NCI-H82 treated with DMSO at 0.1 percent for 48 hours (cell line): ENCODE data around the gene OCIAD1.
"Not testable (repeated sequence)": the region's sequence is repeated elsewhere in the genome, so short reads cannot be mapped to it uniquely, and the experiment has no call there.

ENCODE experiments used
- DNase-seq: peaks from one replicate; lab custom pipeline; 2025; ENCODE audit not compliant: unreplicated experiment; lab: John Stamatoyannopoulos, UW

OCIAD1 gene

DNA sequence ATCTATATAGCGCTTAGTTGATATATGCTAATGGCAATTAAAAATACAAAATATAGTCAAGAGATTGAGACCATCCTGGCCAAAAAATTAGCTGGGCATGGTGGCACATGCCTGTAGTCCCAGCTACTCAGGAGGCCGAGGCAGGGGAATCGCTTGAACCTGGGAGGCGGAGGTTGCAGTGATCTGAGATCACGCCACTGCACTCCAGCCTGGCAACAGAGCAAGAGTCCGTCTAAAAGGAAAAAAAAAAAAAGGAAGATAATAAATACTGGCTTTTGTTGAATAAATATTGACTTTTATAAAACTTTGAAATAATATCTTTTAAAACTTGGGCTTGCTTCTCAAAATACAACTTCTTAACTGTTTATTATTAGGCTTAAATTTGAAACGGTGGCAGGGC, 14.6 kb upstream of the OCIAD1 start:
- not testable (repeated sequence) for DNase-seq

DNA sequence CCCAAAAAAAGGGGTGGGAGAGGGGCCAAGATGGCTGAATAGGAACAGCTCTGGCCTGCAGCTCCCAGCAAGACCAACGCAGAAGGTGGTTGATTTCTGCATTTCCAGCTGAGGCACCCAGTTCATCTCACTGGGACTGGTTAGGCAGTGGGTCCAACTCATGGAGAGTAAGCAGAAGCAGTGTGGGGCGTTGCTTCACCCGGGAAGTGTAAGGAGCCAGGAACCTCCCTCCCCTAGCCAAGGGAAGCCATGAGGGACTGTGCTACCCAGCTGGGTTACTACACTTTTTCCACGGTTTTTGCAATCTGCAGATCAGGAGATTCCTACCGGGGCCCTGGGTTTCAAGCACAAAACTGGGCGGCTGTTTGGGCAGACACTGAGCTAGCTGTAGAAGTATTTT, 13.9 kb upstream of the OCIAD1 start:
- DNase-seq = no peak

DNA sequence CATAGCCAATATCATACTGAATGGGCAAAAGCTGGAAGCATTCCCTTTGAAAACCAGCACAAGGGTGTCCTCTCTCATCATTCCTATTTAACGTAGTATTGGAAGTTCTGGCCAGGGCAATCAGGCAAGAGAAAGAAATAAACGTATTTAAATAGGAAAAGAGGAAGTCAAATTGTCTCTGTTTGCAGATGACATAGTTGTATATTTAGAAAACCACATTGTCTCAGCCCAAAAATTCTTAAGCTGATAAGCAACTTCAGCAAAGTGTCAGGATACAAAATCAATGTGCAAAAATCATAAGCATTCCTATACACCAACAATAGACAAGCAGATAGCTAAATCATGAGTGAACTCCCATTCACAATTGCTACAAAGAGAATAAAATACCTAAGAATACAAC, 9.5 kb upstream of the OCIAD1 start:
- DNase-seq = not testable (repeated sequence)

DNA sequence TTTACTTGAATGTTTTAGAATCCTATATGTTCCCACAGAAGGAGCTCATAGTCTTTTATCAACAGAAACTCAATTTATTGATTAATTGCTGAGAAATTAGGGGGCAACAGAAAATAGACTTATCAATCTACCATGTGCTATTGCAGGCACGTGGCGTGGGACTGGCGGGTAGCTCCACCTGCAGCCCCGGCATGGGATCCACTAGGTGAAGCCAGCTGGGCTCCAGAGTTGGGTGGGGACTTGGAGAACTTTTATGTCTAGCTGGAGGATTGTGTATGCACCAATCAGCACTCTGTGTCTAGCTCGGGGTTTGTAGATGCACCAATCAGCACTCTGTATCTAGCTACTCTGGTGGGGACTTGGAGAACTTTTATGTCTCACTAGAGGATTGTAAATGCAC, 3.3 kb upstream of the OCIAD1 start:
- no peak for DNase-seq

DNA sequence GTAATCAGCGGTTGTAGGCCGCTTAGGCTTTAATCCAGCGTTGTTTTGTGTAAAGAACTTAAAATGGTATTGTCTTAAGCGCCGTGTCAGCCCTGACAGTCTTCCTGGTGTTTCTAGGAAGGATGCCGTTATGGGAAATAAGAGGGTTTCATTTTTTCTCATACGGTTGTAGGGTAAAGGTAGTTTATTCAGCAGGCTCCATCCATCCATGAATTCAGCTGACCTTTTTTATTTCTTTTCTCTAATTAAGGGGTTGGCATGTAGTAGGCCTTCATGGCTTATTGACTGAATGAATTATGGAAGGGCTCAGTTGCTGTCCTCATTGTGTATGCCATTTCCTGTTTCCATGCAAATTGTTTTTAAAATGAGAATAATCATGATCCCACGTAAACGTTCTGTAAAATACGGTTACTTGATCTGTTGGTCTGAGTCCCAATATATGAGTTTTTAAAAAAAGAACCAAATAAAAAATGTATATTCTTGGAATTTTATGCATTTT, 693 bp downstream of the OCIAD1 start:
- DNase-seq = no peak

DNA sequence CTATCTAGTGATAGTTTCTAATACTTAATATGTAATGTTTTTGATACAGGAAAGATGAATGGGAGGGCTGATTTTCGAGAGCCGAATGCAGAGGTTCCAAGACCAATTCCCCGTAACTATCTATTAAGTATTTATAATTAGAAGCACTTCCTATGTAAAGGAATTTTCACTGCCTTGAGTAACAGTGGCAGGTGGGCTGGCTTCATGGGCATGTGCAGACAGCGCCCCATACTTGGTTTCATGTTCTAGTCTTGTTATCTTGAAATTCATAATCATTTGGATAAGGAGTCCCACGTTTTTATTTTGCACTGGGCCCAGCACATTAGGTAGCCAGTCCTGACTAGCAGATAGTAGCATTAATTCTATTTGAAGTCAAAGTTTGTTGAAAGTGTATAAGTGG, 1.7 kb downstream of the OCIAD1 start:
- DNase-seq = no peak

DNA sequence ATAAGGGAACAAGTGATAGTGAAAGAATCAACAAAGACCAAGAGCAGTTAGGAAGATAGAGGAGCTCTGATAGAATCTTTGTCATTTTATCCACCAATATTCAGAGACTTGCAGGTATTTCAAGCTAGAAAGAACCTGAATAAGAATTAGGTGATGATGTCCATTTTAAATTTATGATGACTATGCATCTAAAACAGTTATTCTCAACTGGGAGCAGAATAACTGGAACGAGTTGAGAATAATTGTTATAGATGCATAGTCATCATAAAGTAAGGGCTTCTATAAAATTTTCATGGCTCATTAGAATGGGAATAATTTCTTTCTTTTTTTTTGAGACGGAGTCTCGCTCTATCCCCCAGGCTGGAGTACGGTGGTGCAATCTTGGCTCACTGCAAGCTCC, 5.8 kb downstream of the OCIAD1 start:
- DNase-seq = no peak

DNA sequence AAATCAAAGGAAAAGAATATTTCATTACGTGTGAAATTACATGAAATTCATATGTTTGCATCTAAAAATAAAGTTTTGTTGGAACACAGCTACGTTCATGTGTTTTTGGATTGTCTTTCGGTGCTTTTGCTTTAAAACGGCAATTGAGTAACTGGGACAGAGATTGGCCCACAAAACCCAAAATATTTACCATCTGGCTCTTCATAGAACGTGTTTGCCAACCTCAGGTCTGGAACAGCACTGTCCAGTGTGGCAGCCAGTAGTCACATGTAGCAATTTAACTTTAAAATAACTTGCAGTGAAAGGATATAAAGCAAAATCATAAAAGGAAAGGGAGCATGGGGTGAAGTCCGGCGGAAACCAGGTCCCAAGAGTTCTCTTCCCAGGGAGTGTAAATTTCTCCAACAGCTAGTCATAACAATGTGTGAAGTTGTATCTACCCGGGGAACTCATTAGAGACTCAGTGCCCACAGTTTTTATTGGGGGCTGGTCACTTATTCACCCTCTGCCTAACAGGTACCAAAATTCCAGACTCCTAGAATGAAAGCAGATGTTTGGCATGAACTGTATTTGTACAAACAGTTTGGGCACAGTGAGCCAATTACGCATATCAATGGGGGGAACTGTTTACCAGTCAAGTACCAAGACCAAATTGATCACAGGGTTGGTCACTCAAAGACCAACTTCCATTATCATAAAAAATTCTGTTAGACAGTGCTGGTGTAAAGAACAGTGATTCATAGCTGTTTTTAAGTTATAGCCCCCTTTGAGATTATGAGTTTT, 10.3 kb downstream of the OCIAD1 start:
- no peak for DNase-seq

DNA sequence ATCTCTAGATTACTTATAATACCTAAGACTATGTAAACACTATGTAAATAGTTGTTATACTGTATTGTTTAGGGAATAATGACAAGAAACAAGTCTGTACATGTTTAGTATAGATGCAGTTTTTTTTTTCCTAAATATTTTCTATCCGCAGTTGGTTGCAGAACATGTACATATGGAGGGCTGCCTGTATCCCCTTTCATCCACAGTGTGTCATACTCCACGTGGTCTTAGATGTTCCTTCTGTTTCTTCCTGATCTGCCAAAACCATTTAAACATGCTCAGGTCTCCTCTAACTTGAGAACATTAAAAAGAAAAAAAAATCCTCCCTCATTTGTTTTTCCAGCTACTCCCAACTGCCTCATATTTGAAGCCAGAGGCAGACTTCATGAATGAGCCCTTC, 14.0 kb downstream of the OCIAD1 start:
- no peak for DNase-seq

DNA sequence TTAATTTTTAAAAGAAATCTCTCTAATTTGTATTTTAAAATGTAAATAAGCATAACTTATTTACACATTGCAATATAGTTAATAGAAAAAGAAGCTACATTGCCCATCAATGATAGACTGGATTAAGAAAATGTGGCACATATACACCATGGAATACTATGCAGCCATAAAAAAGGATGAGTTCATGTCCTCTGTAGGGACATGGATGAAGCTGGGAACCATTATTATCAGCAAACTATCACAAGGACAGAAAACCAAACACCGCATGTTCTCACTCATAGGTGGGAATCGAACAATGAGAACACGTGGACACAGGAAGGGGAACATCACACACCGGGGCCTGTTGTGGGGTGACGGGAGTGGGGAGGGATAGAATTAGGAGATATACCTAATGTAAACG, 17.9 kb downstream of the OCIAD1 start:
- not testable (repeated sequence) for DNase-seq

DNA sequence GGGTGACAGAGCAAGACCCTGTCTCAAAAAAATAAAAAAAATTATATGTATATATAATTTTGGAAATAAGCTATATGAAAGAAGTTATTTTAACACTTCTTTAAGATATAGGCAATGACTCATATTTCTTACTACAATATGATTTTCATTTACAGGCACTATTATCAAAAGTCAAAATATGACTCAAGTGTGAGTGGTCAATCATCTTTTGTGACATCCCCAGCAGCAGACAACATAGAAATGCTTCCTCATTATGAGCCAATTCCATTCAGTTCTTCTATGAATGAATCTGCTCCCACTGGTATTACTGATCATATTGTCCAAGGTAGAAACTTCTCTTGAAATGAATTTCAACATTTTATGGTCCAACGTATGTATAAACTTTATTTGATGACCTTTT, 20.8 kb downstream of the OCIAD1 start:
- DNase-seq = no peak

DNA sequence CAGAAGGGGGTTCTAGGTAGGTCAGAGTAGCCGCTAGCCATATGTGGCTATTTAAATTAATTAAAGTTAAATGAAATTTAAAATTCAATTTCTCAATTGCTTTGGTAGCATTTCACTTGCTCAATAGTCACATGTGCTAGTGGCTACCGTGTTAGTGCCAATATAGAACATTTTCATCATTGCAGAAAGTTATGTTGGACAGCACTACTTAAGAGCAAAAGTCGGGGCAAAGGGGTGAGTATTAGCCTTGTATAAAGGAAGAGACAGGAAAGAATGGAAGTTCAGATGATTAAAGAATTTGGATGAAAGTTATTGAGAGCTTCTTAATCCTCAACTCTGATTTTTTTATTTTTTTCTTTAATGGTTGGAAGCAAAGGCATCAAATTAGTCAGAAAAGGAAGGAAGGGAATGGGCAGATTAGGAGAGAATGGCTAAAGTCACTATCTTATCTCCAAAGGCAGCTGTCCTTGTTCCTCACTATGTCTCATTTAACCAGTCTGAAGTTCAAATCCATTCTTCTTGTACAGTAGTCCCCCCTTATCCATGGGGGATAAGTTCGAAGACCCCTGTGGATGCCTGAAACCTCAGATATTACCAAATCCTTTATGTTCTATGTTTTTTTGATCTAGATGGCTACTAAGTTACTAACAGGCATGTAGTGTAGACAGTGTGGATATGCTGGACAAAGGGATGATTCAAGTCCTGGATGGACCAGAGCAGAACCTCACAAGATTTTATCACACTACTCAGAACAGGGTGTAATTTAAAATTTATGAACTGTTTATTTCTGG, 22.9 kb downstream of the OCIAD1 start:
- no peak for DNase-seq

DNA sequence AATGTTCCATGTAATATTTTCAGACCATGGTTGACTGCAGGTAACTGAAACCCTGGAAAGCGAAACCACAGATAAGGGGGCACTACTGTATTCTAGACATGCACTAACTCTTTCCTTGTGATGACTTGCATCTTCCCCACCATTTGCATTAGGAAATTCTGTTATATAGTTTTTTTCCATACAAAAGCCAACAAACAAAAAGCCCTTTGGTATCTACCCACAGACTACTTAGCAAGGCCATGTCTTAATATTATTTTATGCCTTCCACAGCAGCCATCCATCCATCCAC, 23.5 kb downstream of the OCIAD1 start:
- no peak for DNase-seq

DNA sequence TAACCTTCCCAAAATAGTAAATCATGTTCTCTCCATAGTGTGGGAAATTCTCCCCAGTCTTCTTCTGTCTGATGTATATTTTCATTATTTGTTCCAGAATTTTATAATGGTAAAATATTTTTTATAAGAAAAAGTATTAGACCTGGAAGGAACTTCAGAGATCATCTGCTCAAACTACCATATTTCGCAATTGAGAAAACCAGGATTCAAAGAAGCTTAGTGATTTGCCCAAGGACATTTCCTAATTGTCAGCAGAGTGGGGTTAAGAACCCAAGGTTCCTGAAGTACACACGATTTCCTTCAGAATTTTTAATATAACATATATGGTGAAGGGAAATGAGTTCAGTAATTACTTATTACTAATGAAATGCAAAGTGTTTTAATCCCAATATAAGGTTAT, 24.1 kb downstream of the OCIAD1 start:
- no peak for DNase-seq

DNA sequence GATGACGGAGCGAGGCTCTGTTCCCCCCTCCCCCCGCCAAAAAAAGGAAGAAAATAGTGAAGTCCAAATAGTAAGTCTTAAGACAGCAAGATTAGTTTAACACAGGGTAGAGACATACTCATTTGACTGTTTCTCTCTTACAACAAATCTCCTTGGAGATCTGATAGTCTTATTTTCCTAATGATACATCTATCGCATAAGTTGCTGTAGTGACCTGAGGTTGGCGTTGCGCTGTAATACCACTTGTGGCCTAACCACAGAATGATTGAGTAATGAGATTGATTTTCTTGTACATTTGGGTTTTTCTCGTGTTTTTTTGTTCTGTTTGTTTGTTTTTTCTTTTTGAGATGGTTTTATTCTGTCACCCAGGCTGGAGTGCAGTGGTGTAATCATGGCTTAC, 27.2 kb downstream of the OCIAD1 start:
- no peak for DNase-seq

DNA sequence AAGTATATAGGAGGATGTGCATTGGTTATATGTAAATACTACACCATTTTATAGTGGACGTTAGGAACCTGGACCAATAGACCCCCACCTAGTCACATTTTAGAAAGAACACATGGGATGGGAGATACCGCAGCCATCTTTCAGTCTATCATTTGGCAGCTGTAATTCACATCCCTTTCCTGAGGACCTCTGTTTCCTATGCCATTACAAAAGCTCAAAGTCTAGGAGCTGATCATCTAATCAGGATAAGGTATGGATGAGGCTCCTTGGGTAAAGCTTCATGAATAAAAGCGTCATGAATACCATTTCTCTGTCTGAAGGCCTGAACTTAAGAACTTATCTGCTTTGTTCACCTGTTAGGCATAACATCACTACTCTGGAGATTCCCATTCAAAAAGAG, 31.1 kb downstream of the OCIAD1 start:
- DNase-seq = no peak

DNA sequence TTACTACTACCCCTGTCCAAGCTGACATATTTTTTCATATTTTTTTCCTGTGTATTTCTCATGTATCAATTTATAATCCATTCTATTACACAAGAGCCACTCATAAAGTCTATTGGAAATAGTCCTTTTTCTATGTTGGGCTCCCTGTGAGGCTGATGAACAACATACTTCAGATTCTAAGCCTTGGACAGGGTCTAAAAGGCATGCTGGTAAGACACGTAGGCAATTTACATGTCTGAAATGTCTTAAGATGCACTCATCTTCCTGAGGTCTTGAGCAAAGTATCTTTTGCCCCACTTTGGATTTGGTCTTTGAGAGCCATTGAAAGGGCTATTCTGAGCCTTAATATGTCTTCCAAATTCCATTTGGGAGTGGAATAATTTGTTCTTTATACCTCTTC, 31.8 kb downstream of the OCIAD1 start:
- DNase-seq = no peak

DNA sequence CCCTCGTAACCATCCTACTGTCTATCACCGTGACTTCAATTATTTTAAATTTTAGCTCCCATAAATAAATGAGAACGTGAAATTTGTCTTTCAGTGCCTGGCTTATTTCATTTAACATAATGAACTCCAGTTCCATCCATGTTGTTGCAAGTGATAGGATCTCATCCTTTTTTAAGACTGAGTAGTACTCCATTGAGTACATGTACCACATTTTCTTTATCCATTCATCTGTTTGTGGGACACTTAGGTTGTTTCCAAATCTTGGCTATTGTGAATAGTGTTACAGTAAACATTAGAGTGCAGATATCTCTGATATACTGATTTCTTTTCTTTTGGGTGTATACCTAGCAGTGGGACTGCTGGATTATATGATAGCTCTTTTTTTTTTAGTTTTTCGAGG, 32.8 kb downstream of the OCIAD1 start:
- no peak for DNase-seq

DNA sequence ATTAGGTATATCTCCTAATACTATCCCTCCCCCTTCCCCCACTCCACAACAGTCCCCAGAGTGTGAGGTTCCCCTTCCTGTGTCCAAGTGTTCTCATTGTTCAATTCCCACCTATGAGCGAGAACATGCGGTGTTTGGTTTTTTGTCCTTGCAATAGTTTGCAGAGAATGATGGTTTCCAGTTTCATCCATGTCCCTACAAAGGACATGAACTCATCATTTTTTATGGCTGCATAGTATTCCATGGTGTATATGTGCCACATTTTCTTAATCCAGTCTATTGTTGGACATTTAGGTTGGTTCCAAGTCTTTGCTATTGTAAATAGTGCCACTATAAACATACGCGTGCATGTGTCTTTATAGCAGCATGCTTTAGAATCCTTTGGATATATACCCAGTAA, 33.8 kb downstream of the OCIAD1 start:
- DNase-seq = not testable (repeated sequence)

DNA sequence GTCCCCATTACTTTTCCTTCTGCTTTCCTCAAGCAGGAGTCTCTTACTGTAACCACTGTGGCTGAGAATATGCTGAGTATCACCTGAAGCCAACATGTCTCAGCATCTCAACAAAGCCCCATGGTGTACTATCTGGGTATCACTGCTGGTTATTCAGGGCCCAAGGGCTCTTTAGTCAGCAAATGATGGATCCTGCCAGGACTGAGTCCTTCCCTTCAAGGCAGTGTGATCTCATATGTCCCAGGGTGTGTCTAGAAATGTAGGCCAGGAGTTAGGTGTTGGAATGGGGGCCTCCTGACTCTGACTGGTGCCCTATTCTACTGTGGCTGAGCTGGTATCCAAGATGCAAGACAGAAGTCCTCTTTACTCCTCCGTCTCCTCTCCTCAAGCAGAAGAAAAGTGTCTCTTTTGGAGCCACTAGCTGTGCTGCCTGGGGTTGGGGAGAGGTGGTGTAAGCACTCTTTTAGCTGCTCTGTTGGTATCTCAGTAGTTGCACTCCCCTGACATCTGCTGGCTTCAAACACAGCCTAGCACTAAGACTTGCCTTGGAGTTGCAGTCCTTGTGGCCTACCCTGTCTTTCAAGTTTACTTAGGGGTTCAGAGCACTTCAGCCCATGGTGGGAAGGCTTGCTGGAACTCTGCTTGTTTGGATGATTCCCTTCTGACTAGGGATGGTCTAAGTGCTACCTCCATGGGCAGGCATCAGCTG, 47.1 kb downstream of the OCIAD1 start:
- DNase-seq = no peak

DNA sequence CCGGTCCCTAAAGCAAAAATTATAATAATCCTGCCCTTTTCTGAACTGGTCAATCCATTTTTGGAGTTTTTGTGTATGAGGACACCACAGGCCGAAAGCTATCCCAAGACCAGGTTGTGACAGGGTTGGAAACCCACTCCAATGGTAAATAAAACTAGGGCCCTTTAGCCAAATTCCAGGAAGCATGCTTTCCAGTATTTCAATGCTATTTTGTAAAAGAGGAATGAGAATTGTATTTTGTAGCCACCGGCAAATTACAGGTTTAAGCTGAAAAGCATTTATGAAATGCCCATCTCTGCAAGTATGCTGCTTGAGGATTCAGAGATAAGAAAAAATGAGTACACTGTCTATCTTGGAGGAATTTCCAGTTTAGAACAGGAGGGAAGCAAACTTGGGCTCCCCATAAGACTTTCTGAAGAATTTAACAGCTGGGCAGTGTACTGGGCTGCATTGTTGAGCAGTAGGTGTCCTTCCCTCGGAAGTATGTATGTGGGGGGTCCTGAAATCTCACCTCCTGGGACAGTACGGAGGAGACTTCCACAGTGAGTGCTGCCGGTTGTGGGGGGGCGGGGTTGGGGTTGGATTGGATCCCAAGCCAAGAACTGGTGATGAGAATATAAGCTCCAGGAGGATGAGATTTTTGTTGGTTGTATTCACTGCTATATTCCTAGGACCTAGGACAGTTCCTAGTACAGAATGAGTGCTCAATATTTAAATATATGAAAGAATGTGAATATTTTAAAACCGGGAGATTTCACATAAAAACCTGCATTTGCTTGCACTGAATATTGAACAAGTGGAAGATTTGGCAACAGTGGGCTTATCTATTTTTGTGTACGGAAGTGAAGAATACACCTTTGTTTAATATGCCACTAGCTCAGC, 48.9 kb downstream of the OCIAD1 start:
- DNase-seq = no peak
